Germinal center (tissue), 1 donor: ENCODE data around the gene LMF1.
"Not testable (repeated sequence)": the region's sequence is repeated elsewhere in the genome, so short reads cannot be mapped to it uniquely, and the experiment has no call there.

Experiments used
- DNase-seq: peaks from one replicate; pipeline ENCODE4 v3.0.0; 2012; ENCODE audit warnings: mixed read lengths, low spot score

Gene LMF1

DNA sequence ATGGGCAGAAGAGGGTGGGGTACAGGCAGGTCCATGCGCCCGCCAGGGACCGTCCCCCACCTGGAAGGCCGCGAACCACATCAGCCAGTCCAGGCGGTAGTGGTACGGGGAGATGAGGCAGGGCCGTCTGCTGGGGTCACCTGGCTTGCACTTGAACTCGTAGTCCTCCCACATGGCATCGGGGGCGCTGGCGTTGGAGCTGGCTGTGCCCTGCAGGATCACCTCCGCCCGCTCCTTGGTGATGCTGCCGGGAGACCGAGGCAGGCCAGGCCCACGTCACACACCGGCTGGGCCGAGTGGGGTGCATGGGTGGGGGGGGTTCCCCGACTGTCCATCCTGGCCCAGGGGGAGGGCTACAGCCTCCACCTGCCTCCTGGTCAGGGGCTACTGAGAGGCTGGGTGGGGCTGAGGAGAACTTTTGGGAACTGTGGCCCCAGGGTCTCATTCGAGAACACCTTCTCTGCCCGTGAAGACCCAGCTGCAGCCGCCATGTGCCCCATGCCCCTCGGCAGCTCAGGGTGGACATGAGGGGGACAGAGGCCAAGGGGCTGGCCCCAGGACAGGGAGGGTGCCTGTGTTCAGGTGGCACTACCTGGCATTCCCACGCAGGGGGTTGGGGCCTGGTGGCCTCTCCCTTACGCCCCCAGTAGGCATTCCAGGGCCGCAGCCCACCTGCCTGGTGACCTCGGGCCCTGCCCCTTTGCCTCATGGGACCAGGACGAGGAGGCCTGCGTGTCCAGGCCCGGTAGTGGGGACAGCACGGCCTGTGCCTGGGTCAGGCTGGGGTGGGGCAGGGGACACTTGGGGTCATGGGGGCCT, 100.8 kb downstream of the LMF1 start:
- DNase-seq = no peak

DNA sequence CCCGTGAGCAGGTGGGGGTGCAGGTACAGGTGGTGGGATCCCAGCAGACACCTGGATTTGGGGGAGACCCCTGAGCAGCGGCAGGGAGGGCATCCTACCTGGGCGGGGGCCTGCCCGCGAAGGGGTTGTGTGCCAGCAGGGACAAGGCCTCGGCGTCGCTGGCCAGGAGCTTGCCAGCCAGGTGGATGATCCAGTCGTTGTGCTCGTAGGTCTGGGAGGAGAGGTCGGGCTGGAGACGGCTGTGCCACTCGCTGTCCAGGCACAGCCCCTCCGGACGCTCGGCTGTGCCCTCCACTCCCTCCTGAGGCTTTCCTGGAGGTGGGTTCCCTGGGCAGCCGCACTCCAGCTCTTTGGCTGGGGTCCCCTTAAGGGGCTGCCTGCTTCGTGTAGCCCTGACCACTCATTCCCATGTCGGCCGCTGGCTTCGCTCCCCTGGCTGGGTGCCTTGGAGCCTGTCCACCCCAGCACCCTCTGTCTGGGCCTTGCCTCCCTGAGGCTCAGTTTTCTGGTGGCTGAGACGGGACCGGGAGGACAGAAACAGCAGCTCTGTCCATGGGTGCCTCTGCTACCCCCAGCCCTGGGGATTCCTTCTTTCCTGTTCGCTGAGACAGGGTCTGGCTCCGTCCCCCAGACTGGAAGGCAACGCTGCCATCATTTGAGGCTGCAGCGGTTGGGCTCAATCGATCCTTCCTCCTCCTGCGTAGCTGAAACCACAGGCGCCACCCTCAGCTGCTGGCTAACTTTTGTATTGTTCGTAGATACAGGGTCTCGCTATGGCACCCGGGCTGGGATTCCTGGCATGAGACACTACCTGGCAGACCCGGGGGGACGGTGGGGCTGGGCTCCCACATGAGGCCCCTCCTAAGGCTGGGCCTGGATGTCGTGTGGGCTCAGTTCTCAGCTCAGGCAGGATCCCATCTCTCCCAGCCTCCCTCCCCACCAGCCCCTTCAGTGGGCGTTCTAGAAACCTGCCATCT, 101.7 kb downstream of the LMF1 start:
- DNase-seq = no peak

DNA sequence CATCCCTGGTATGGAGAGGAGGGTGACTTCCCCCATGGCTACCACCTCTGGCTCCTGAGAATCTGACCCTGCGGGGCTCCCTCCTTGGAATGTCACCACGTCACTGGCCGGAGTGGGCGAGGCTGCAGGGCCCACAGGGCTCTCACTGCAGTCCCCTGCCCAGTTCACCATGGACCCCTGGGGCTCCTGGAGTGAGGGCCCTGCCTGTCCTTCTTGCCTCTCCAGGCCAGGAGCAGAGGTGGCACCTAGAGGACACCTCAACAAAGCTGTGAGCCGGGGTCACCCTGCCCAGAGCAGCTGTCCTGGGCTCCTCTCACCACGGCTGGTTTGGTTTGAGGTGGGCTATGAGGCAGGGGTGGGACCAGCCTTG, 102.4 kb downstream of the LMF1 start:
- no peak for DNase-seq

DNA sequence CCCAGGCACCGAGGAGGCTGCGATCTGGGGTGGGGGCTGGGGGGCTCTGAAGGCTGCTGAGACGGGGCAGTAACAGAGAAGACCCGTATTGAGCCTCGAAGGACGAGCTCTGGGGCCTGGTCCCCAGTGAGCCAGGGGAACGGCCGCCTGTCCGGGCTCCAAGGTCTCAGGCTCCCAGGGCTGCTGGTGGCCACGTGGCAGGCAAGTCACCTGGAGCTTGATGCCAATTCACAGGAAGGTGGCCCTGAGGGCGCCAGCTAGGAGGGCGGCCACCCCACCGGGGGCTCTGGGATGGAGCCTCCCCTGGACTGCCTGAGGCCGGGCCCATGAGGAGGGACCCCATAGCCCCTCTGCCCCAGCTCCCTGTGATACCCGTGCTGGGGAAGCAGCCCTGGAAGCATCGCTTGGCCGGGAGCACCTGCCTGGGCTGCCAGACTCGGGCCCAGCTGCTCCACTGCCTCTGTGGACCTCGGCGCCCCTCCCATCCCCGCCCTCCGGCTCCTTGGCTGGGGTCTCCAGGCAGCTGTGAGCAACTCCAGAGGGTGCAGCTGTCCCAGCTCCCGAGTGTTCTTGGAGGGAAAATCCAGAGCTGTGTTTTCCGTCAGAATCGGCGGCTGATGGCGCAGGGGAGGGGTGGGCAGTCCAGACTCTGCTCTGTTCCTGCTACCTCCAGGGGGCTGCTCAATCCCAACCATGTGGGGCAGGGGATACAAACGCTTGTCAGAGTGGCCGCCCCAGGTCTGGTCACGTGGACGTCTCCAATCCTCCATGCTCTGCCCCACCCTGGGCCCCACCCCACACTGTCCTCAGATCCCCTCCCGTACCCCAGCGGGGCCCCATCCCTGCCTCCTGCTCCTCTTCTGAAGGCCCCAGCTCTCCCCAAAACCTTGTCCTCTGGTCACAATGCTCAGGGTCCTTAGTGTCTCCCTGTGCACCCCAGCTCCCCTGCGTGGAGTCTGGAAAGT, 103.1 kb downstream of the LMF1 start:
- DNase-seq = no peak

DNA sequence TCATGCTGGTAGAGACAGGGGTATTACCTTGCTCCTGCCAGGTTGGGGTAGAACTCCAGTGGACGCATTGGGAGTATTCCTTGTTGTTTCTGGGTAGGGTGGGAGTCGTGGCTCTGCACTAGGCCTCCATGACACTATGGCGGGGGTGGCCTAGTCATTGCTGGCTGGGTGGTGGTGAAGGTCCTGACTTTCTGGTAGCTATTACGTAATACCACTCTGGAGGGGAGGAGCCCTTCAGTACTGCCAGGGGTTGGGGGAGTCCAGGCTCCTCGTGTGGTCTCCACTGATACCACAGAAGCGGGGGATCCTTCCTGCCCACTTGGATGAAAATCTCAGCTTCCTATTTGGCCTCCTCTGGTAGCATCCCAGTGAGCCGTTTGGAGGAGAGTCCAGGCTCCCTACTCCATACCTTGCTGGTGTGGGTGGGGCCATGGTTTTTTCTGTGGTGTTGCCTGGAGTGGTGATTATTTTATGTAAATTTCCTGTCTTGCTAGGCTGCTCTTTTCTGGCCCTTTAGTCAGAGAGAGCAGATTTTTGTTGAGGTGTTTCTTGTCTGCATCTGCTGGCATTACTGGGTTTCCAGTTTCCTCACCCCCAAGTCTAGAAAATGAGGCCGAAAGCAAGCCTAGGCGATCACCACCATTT, 104.4 kb downstream of the LMF1 start:
- no peak for DNase-seq

DNA sequence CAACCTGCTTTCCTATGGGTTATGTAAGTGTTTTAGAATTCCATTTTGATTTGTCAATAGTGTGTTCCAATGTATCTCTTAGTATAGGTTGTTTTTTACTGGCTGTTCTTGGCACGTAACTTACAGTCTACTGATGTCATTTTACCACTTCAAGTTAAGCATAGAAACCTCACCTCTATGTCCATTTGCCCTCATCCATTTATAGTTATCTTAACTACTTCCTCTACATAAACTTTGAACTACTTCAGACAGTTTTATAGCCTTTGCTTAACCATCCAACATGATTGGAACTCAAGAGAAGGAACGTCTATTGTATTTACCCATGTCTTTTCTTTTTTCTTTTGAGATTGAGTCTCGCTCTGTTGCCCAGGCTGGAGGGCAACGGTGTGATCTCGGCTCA, 105.8 kb downstream of the LMF1 start:
- DNase-seq = no peak

DNA sequence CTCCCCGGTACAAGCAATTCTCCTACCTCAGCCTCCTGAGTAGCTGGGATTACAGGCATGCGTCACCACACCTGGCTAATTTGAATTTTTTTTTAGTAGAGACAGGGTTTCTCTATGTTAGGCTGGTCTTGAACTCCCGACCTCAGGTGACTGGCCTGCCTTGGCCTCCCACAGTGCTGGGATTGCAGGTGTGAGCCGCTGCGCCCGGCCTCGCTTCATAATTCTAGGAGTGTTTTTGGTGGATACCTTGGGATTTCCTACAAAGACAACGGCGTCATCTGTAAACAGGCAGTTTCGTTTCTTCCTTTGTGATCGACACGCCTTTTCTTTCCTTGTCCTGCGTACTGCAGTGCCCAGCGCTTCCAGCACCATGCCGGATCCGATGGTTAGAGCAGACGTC, 109.3 kb downstream of the LMF1 start:
- DNase-seq = no peak

DNA sequence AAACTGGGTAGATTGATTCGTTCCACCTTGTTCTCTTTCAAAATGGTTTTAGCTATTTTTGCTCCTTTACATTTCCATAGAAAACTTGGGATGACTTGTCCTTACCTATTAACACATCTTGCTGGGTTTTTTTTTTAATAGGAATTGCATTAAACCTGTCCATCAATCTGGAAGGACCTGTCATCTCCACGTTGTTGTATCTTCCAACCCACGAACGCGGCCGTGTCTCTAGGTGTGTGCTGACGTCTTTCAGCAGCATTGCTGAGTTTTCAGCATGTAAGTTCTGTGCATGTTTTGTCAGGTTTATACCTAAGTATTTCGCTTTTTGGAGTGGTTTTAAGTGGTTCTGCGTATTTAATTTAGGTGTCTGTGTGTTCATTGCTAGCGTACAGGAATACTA, 109.9 kb downstream of the LMF1 start:
- DNase-seq = no peak

DNA sequence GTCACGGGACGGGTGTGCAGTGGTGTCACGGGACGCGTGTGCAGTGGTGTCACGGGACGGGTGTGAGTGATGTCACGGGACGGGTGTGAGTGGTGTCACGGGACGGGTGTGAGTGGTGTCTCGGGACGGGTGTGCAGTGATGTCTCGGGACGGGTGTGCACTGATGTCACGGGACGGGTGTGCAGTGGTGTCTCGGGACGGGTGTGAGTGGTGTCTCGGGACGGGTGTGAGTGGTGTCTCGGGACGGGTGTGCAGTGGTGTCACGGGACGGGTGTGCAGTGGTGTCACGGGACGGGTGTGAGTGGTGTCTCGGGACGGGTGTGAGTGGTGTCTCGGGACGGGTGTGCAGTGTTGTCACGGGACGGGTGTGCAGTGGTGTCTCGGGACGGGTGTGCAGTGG, 111.8 kb downstream of the LMF1 start:
- not testable (repeated sequence) for DNase-seq

DNA sequence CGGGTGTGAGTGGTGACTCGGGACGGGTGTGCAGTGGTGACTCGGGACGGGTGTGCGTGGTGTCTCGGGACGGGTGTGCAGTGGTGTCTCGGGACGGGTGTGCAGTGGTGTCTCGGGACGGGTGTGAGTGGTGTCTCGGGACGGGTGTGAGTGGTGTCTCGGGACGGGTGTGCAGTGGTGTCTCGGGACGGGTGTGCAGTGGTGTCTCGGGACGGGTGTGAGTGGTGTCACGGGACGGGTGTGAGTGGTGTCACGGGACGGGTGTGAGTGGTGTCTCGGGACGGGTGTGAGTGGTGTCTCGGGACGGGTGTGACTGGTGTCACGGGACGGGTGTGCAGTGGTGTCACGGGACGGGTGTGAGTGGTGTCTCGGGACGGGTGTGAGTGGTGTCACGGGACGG, 112.3 kb downstream of the LMF1 start:
- DNase-seq = not testable (repeated sequence)

DNA sequence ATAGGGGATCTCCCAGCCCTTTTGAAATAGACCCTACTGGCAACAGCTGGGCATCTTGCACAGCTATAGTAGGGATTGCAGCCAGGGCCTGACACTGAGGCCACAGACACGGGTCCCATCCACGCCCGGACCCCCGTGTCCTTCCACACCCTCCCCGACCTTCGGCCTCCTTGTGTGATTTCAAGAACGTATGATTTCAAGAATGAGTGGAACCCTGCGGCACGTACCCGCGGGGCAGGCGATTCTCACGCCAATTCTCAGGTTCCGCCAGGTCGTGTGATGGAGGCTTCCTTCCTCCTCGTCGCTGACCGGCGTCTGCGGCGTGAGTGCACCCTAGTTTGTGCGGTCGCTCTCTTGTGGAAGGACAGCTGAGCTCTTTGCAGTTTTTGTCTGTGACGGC, 114.0 kb downstream of the LMF1 start:
- no peak for DNase-seq

DNA sequence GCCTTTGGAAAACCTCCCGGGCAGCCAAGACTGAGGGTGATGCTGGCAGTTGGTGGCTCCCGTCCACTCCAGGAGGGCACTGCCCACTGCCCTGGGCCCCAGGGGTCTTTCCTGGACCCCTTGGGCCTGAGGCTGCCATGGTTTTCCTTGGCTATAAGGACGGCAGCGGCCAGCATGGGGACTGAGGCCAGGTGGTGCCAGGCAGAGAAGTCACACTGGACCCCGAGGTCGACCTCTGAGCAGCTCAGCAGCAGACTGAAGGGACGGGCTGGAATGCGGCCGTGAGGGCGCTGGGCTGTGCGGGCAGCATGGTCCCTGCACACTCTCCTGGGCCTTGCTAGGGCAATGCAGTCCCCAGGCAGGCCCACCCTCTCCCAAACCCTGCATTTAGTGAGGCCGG, 114.7 kb downstream of the LMF1 start:
- no peak for DNase-seq

DNA sequence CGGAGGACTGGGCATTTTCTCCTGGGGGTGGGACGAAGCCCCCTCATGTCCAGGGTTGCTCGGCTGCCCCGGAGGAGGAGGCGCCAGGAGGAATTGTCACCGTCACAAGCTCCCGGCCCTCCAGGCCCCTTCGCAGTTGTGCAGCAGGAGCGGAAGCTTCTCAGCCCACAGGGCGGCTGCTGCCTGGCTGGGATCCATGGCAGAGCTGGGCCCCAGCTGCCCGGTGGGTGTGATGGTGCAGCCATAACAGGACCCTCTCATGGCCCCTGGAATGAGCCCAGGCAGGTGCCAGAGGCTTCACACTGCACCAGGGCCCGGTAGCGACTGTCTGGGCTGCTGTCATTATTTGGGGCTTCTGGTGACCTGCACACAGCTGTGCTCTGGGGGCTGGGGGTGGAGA, 115.3 kb downstream of the LMF1 start:
- no peak for DNase-seq

DNA sequence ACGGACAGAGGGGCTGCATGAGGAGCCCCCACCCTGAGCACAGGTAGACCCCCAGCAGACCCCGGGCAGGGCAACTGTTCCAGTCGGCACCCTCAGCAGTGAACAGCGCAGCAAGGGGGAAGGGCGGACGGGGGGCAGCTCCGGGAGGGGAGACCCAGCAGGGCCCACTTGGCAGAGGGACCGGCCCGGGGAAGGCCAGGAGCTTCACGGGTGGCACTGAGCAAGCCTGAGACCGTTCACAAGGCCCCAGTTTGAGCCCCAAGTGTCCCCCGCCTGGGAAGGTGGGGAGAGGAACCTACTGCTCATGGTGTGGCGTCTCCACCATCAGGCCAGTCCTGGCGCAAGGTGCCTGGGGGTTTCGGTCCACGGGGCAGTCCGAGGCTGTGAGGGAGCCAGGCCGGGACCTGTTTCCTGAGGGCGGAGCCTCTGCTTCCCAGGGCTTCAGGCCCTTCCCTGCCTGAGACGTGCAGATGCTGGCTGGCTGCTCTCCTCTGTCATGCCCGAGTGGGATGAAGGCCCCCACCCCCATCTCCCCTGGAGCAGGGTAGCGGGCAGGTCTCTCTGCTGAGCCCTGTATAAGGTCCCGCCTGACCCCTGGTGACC, 115.9 kb downstream of the LMF1 start:
- DNase-seq = no peak

DNA sequence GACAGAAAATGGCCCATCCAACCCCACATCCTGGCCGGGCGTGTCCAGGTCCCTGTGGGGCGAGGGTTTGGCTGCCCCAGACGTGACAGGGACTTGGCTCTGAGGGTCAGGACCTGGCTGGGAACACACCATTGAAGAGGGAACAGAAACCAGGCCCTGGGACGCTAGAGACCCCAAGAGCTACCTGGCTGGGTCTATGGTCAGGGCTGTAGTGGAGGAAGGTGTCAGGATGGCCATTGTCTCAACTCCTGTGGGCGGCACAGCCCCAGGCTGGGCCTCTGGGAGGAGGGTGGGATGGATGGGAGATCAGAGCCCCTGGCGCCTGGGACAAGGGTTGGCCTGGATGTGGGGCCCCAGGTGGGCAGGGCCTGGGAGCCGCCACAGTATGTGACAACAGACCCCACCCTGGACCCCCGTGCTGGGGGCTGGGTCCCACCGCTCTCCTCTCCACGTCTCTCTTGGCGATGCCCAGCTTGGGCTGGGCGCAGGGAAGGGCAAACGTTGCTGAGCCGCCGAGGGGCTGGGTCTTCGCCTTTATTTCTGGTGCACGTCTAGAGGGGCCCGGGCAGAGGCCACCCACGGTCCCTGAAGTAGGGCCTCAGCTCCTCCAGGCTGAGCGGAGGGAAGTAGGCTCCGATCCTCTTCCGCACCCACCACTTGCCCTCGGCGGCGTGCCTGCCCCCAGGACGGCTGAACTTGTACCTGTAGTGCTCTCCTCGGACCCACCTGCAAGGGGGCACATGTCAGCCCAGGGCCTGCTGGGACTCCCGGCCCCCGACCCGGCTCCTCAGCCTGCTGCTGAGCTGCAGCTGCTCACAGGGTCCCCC, 116.6 kb downstream of the LMF1 start:
- no peak for DNase-seq

DNA sequence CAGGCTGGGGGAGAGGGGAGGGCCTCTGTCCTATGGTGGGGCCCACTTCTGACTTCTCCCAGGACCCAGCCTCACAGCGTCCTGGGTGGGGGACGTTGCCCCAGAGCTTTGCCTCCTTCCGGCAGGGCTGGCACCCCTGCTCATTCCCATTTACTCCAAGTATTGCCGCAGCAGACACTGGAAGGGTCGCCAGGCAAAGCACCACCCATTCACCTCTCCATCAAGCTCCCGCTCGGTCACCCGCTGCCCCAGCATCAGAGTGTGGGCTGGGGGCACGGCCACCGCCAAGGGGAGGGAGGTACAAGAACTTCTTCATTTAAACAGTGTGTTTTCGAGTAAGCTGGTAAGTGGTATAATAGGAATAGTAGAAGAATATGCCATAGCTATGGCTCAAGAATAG, 117.5 kb downstream of the LMF1 start:
- no peak for DNase-seq

DNA sequence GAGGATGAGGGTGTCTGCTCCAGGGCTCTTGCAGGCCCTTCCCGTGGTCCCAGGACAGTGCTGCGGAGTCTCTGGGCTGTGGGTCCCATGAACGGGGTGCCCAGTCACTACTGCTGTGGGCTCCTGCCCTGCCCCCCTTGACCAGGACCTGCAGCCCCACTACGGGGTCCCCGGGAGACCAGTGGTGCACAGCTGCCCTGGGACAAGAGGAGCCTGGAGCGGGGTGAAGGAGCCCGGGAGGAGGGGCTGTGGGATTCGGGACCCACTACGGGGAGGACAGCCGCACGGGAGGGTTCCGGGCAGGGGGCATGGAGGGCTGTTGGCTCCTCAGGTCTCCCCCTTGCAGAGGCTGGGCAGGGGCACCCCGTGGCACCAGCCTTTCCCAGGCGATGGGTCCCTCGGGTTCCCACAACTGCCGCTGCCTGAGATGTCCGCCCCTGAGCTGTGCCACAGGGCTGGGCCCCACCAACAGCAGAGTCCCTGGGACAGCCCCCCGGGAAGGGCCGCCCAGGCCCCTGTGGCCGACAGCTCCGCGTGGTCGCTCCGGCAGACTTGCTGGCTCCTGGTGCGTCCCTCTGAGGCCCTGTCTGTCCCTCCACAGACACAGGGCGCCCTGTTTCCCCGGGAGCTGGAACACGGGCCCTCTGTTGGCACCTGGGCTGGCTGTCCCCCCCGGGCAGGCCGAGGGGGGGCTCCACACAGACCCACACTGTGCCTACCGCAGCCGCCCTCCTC, 118.2 kb downstream of the LMF1 start:
- no peak for DNase-seq

DNA sequence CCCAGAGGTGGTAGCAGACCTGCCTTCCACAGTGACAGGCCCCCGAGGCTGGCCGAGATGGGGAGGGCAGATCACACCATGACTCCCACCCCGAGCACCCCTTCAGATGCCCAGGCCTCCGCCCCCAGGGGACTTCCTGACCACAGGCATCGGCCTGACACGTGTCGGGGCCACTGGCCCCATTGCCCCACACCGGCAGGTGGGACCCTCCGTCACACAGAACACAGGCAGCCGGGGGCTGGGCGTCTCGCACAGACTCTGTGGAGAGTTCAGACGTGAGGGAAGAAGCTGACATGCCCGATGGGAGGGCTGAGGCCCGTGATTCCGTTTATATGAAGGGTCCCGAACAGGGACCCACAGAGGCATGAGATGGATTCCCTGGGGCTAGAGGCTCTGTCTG, 118.9 kb downstream of the LMF1 start:
- DNase-seq = no peak

DNA sequence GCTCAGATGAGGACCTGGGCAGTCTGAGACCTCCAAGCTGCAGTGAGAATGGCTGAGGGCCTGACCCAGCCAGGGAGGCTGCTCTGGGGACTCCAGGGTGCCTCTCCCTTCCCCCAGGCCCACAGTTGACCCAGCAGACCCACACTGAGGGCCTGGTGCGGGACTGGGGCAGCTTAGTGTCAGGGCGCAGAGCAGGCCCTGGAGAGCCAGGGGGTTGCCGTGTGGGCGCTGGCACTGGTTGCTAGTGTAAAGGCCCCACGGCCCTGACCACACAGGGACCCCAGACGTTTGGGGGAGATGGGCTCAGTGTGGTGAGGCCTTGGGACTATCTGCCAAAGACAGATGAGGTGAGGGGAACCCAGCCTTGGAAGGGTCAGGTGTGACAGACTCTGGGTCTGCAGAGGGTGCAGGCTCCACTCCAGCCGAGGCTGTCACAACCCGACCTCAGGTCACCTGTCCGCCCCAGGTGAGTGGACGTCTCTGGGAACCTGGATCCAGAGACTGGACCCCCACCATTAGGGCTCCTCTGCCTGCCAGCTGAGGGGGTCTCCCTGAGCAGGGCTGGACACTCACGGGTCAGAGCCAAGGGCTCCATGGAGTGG, 119.5 kb downstream of the LMF1 start:
- DNase-seq = no peak
